Gastroesophageal sphincter (tissue), 3 donors: ENCODE results near the gene DTX4.

Experiments used
- EP300 ChIP-seq: sonication (generic); formaldehyde crosslinking; IDR thresholded peaks from one replicate; pipeline ENCODE4 v1.6.1; 2017; ENCODE audit warnings: antibody characterized with exemption, mild to moderate bottlenecking
- POLR2A ChIP-seq, 2 donors: fragments of 450-650 bp; IDR thresholded peaks; one replicate each; pipeline ENCODE4 v1.6.1; 2017; ENCODE audit warnings: antibody characterized with exemption in 2 of 2, mild to moderate bottlenecking in 2 of 2, moderate library complexity in 1 of 2
- TF ChIP-seq, protein P1 (sequence below), 4 experiments: fragments of 200-600 bp in 2 of 4; fragments of 450-650 bp in 2 of 4; sonication (generic) in 1 of 4; IDR thresholded peaks; one replicate each; pipeline ENCODE4 v1.5.1; 2017 to 2019; ENCODE audit warnings: antibody characterized with exemption in 4 of 4, mild to moderate bottlenecking in 2 of 4, moderate library complexity in 2 of 4

- TF ChIP-seq, protein P1, sequence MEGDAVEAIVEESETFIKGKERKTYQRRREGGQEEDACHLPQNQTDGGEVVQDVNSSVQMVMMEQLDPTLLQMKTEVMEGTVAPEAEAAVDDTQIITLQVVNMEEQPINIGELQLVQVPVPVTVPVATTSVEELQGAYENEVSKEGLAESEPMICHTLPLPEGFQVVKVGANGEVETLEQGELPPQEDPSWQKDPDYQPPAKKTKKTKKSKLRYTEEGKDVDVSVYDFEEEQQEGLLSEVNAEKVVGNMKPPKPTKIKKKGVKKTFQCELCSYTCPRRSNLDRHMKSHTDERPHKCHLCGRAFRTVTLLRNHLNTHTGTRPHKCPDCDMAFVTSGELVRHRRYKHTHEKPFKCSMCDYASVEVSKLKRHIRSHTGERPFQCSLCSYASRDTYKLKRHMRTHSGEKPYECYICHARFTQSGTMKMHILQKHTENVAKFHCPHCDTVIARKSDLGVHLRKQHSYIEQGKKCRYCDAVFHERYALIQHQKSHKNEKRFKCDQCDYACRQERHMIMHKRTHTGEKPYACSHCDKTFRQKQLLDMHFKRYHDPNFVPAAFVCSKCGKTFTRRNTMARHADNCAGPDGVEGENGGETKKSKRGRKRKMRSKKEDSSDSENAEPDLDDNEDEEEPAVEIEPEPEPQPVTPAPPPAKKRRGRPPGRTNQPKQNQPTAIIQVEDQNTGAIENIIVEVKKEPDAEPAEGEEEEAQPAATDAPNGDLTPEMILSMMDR (IDR thresholded peaks at IDR 0.05), result no peak
- no peak for TF ChIP-seq EP300
- no peak for TF ChIP-seq POLR2A (IDR thresholded peaks at IDR 0.05)
Observed at GRCh38 chr11:59187587-59187986, 15.7 kb downstream of the DTX4 start.
